Hepatocyte (in vitro differentiated cells): ENCODE data around the gene GPHN.

ENCODE experiments used
- EZH2 ChIP-seq: fragments of 200-600 bp; sonication (generic); IDR thresholded peaks from 2 replicates; pipeline ENCODE4 v1.6.1; 2016; ENCODE audit warnings: antibody characterized with exemption, mild to moderate bottlenecking, borderline replicate concordance
- TF ChIP-seq, protein P1 (sequence below): fragments of 200-600 bp; sonication (generic); IDR thresholded peaks from 2 replicates; pipeline ENCODE4 v1.5.1; 2016; ENCODE audit warnings: antibody characterized with exemption, mild to moderate bottlenecking; ENCODE audit not compliant: poor library complexity

DNA sequence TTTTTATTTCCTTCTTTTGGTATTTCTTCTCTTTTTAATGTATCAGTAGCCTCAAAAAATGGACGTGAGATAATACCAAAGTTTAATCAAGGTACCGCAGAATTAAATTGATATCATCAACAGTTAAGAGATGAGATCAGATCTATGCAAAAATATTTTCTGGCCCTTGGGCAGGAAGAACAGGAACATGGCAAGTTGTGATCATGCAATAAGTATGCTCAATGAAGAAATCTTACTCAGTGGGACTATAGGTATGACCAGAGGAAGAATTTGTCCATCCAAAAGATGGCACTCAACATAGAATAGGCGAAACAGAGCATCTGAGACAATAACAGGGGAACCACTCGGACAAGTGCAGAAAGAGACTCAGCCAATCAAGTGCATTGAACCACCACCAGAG is 680.4 kb downstream of the GPHN start:
- TF ChIP-seq, protein P1, sequence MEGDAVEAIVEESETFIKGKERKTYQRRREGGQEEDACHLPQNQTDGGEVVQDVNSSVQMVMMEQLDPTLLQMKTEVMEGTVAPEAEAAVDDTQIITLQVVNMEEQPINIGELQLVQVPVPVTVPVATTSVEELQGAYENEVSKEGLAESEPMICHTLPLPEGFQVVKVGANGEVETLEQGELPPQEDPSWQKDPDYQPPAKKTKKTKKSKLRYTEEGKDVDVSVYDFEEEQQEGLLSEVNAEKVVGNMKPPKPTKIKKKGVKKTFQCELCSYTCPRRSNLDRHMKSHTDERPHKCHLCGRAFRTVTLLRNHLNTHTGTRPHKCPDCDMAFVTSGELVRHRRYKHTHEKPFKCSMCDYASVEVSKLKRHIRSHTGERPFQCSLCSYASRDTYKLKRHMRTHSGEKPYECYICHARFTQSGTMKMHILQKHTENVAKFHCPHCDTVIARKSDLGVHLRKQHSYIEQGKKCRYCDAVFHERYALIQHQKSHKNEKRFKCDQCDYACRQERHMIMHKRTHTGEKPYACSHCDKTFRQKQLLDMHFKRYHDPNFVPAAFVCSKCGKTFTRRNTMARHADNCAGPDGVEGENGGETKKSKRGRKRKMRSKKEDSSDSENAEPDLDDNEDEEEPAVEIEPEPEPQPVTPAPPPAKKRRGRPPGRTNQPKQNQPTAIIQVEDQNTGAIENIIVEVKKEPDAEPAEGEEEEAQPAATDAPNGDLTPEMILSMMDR: no peak
- TF ChIP-seq EZH2: no peak
